WTC11 (cell line): Measurements from ENCODE around the gene IFNG. TPM values are rescaled to one million over a fixed set of nuclear protein-coding genes. Genes with fewer than 3 reads are reported as not detected.

Experiments used
- ATAC-seq: fragments of 200-7000 bp; cut with Tn5 transposase; 2 replicates; pipeline ENCODE4 v1.10.0; 2021; ENCODE audit warnings: mild to moderate bottlenecking, moderate library complexity
- CTCF ChIA-PET: fragments of 300-600 bp; sonication (Branson Sonifier 250); formaldehyde crosslinking; loops from one replicate; lab custom pipeline; 2021; ENCODE audit warnings: antibody characterized with exemption; lab: Charles Lee
- POLR2A ChIA-PET: fragments of 350-600 bp; sonication (Branson Sonifier 250); formaldehyde crosslinking; loops from one replicate; lab custom pipeline; 2021; ENCODE audit warnings: antibody characterized with exemption; lab: Charles Lee
- DNase-seq: peaks from one replicate; pipeline ENCODE4 v3.0.0; 2021; ENCODE audit warnings: low spot score
- H3K27ac Mint-ChIP-seq: 2 replicates; pipeline ENCODE4 v1.8.0; 2021; ENCODE audit warnings: mixed read lengths
- H3K27me3 Mint-ChIP-seq: 2 replicates; pipeline ENCODE4 v1.8.0; 2021; ENCODE audit warnings: low read depth, mild to moderate bottlenecking, moderate library complexity, mixed read lengths
- H3K36me3 Mint-ChIP-seq: 2 replicates; pipeline ENCODE4 v1.8.0; 2021; ENCODE audit warnings: mixed read lengths
- H3K4me1 Mint-ChIP-seq: 2 replicates; pipeline ENCODE4 v1.8.0; 2022; ENCODE audit warnings: mixed read lengths
- H3K4me3 Mint-ChIP-seq: 2 replicates; pipeline ENCODE4 v1.8.0; 2021; ENCODE audit warnings: mild to moderate bottlenecking, moderate library complexity, mixed read lengths
- H3K9me3 Mint-ChIP-seq: 2 replicates; pipeline ENCODE4 v1.8.0; 2021; ENCODE audit warnings: mixed read lengths
- AR ChIP-seq: fragments of 250-450 bp; sonication (Bioruptor Pico); IDR thresholded peaks from 2 replicates; pipeline ENCODE4 v1.9.0; 2021; ENCODE audit warnings: mild to moderate bottlenecking
- ARID4B ChIP-seq: sonication (generic); formaldehyde crosslinking; IDR thresholded peaks from 2 replicates; pipeline ENCODE4 v1.8.0; 2023; ENCODE audit warnings: missing genetic modification reagents, mild to moderate bottlenecking, borderline replicate concordance
- ATF2 ChIP-seq: sonication (generic); formaldehyde crosslinking; IDR thresholded peaks from 2 replicates; pipeline ENCODE4 v1.8.1; 2022; ENCODE audit warnings: low read depth, missing genetic modification reagents, borderline replicate concordance
- CREB1 ChIP-seq: sonication (generic); formaldehyde crosslinking; IDR thresholded peaks from 2 replicates; pipeline ENCODE4 v1.8.0; 2023; ENCODE audit warnings: mild to moderate bottlenecking, missing genetic modification reagents
- E2F1 ChIP-seq: sonication (generic); formaldehyde crosslinking; IDR thresholded peaks from 2 replicates; pipeline ENCODE4 v1.8.0; 2022; ENCODE audit warnings: mild to moderate bottlenecking, missing genetic modification reagents
- FOXJ3 ChIP-seq: sonication (generic); formaldehyde crosslinking; IDR thresholded peaks from 2 replicates; pipeline ENCODE4 v1.9.0; 2021; ENCODE audit warnings: missing genetic modification reagents, mild to moderate bottlenecking, borderline replicate concordance
- JUN ChIP-seq: sonication (generic); formaldehyde crosslinking; IDR thresholded peaks from 2 replicates; pipeline ENCODE4 v1.8.0; 2023; ENCODE audit warnings: mild to moderate bottlenecking, missing genetic modification reagents
- KAT7 ChIP-seq: sonication (generic); formaldehyde crosslinking; IDR thresholded peaks from 2 replicates; pipeline ENCODE4 v1.8.1; 2023; ENCODE audit warnings: missing genetic modification reagents, mild to moderate bottlenecking, borderline replicate concordance
- NR2C2 ChIP-seq: sonication (generic); formaldehyde crosslinking; IDR thresholded peaks from 2 replicates; pipeline ENCODE4 v1.8.0; 2022; ENCODE audit warnings: mild to moderate bottlenecking, missing genetic modification reagents
- NR3C1 ChIP-seq: sonication (generic); formaldehyde crosslinking; conservative IDR thresholded peaks from 2 replicates; pipeline ENCODE4 v1.8.1; 2023; ENCODE audit warnings: low read depth, mild to moderate bottlenecking, missing genetic modification reagents
- OVOL2 ChIP-seq: fragments of 250-450 bp; sonication (Bioruptor Pico); IDR thresholded peaks from 2 replicates; pipeline ENCODE4 v1.9.0; 2021; ENCODE audit warnings: mild to moderate bottlenecking, borderline replicate concordance
- PRRX2 ChIP-seq: fragments of 250-450 bp; sonication (Bioruptor Pico); IDR thresholded peaks from 2 replicates; pipeline ENCODE4 v1.8.0; 2021; ENCODE audit warnings: mild to moderate bottlenecking
- RORB ChIP-seq: fragments of 250-450 bp; sonication (Bioruptor Pico); IDR thresholded peaks from 2 replicates; pipeline ENCODE4 v1.9.0; 2021; ENCODE audit warnings: mild to moderate bottlenecking
- ZBTB43 ChIP-seq: sonication (generic); formaldehyde crosslinking; IDR thresholded peaks from 2 replicates; pipeline ENCODE4 v1.8.1; 2023; ENCODE audit warnings: mild to moderate bottlenecking, missing genetic modification reagents
- ZNF281 ChIP-seq: sonication (generic); formaldehyde crosslinking; IDR thresholded peaks from 2 replicates; pipeline ENCODE4 v1.8.0; 2023; ENCODE audit warnings: mild to moderate bottlenecking, missing genetic modification reagents
- ZNF317 ChIP-seq: sonication (generic); formaldehyde crosslinking; IDR thresholded peaks from 2 replicates; pipeline ENCODE4 v1.8.1; 2023; ENCODE audit warnings: low read depth, mild to moderate bottlenecking, moderate library complexity, missing genetic modification reagents, borderline replicate concordance
- ZNF423 ChIP-seq: fragments of 250-450 bp; sonication (Bioruptor Pico); IDR thresholded peaks from 2 replicates; pipeline ENCODE4 v2.1.2; 2022; ENCODE audit warnings: mild to moderate bottlenecking, moderate library complexity
- ZNF425 ChIP-seq: fragments of 250-450 bp; sonication (Bioruptor Pico); conservative IDR thresholded peaks from 2 replicates; pipeline ENCODE4 v1.9.0; 2021; ENCODE audit warnings: mild to moderate bottlenecking
- ZNF671 ChIP-seq: fragments of 250-450 bp; sonication (Bioruptor Pico); IDR thresholded peaks from 2 replicates; pipeline ENCODE4 v1.8.0; 2021; ENCODE audit warnings: mild to moderate bottlenecking
- total RNA-seq: library from RNA; stranded (reverse); gene quantifications from 3 replicates; pipeline ENCODE4 v1.2.3, GENCODE V29; 2021

The IFNG gene
- total RNA-seq, 1 experiment from 2014 or later = 0.42 TPM

- Mint-ChIP-seq H3K4me3 (no peak overlapping the region), H3K36me3 (no peaks in the 10 kb centered on the region), H3K27me3 (peaks cover 4% of the 10 kb centered on the region), H3K4me1 (peaks cover 16% of the 10 kb centered on the region), H3K9me3 (no peaks in the 10 kb centered on the region), H3K27ac (no peak overlapping the region)
- no peak for DNase-seq
- ChIA-PET CTCF (interaction anchor here (4.6 kb wide), 1 partner anchor 38 kb away, joined by 30 read pairs; no protein-coding TSS in a partner anchor), POLR2A (no interaction called here)
- ATAC-seq = no peak
- TF ChIP-seq ZNF281 (CRISPR knock-in tag) = no peak
- TF ChIP-seq NR3C1 = no peak
- no peak for TF ChIP-seq ZNF425 (CRISPR knock-in tag)
- TF ChIP-seq E2F1 (CRISPR knock-in tag) = no peak
- no peak for TF ChIP-seq OVOL2 (CRISPR knock-in tag)
- no peak for TF ChIP-seq ZNF423 (CRISPR knock-in tag)
- TF ChIP-seq KAT7 = no peak
- TF ChIP-seq AR (CRISPR knock-in tag) = no peak
- TF ChIP-seq ZNF671 (CRISPR knock-in tag) = no peak
- no peak for TF ChIP-seq ZNF317
These were observed 39.8 kb downstream of the IFNG start for GRCh38 chr12:68119724-68120211.

- peaks cover 4% of the 10 kb centered on the region for H3K27me3 Mint-ChIP-seq
- ATAC-seq (no peak), DNase-seq (no peak)
- ChIA-PET POLR2A (no interaction called here), CTCF (interaction anchor here (4.6 kb wide), 1 partner anchor 39 kb away, joined by 30 read pairs; no protein-coding TSS in a partner anchor)
- H3K4me1 Mint-ChIP-seq = peaks cover 16% of the 10 kb centered on the region
- no peaks in the 10 kb centered on the region for H3K36me3 Mint-ChIP-seq
- H3K27ac Mint-ChIP-seq = no peak overlapping the region
- H3K4me3 Mint-ChIP-seq = no peak overlapping the region
- H3K9me3 Mint-ChIP-seq = no peaks in the 10 kb centered on the region
- TF ChIP-seq RORB (CRISPR knock-in tag) (no peak), ZNF423 (CRISPR knock-in tag) (no peak), ARID4B (CRISPR knock-in tag) (no peak), ZBTB43 (CRISPR knock-in tag) (no peak), NR2C2 (CRISPR knock-in tag) (no peak), CREB1 (CRISPR knock-in tag) (no peak), OVOL2 (CRISPR knock-in tag) (no peak), ATF2 (no peak), PRRX2 (CRISPR knock-in tag) (no peak), JUN (CRISPR knock-in tag) (no peak), FOXJ3 (CRISPR knock-in tag) (no peak)
These were observed 40.3 kb downstream of the IFNG start for GRCh38 chr12:68119250-68119649.
